ENCODE results near the gene DPM2.

DPM2 gene

DNA sequence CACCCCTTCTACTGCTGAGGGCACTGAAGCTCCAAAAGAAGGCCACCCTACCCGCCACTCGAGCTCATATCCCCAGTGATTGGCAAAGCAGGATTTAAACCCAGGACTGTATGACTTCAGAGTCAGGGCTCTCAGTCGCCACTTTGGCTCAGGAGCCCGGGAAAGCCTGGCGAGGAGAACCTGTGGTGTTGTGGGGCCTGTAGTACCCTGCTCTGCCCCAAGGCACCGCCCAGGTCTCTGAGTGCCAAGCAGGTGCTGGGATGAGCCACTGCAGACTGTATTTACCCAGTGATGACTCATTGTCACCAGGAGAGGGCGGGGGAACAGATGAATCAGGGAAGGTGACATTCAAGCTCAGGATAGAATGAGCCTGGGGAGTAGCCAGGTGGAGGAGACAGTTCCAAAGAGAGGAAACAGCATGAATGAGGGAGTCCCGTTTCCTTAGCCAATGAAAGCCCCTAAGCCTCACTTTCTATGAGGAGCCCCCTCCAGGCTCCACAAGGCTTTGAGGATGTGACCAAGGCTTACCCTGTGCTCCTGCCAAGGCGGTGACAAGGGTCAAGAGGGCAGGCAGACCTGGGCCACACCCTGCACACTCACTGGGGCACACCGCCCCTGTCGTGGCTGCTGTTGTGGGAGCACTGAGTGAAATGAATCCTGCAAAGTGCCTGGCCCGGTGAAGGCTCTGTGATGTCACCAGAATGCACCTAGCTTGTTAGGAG is 17.8 kb upstream of the DPM2 start:
- peak; percentile 59 to 67 for DNase-seq (ENCODE audit: low read depth in 2 of 2)

DNA sequence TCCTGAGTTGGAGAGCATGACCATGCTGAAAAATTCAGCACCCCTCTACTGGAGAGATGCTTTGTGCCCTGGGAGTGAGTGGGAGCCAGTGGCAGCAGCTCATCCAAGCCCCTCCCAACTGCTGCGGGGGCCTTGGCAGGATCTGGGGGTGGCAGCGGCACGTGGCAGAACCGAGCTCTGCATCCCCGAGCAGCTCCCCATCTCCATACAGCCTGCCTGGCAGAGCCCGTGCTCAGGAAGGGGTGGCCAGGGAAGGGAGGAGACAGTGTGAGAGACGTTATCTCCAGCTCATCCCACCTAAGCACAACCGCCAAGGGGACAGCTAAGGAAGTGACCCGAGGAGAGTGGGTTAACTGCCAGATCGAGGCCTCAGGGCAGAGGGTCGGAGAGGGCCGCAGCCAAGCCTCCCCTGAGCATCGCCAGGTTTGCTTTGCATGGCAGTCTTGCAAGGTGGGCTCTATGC is 17.2 kb upstream of the DPM2 start:
- no peak for DNase-seq (ENCODE audit: low read depth in 2 of 2)

DNA sequence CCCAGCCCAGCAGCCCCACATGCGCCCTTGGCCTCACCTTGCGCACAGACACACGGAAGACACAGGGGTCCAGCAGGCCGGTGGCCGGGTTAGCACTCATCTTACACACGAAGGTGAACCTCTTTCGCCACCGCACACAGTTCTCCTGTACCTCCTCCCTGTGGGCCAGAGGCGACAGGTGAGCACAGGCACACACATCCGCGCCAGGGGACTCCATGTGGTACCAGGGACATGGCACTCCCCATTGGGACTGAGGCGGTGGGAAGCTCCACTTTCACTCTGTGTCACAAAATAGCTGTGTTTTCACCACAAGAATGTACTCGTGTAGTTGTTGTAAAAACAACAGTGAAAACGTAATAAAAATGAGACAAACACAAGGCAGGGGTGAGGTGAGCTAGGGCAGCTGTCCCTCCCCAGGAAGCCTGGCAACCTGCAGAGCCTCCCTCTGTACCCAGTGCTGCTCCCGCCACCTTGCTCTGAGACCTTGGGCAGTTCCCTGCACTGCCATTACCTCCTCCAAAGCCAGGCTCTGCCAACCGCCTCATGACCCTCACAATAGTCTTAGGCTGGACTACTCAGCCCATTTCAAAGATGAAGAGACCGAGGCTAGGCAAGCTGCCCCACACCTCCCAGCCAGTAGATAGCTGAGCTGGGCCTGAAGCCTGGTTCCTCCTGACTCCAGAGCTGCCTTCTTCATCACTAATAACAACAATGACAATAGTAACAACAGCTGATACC is 16.3 kb upstream of the DPM2 start:
- DNase-seq (ENCODE audit: low read depth in 2 of 2), result no peak

DNA sequence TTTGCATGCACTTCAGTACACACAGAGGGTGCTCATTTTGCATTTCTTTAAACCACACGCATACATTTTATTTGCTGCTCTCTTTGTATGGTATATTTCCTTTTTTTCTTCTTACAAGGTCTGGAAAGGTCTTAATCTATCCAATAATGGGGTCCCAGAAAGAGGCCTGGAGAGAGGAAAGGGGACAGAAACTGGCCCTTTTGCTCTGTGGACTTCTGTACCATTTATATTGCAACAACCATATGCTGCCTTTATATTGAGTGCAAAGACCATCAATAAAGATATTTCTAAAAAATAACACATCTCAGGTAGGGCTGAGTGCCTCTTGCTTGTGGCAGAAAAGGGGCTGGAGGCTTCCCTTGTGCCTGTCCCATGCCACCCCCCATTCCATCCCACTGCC is 15.5 kb upstream of the DPM2 start:
- DNase-seq (ENCODE audit: low read depth in 2 of 2), result no peak

DNA sequence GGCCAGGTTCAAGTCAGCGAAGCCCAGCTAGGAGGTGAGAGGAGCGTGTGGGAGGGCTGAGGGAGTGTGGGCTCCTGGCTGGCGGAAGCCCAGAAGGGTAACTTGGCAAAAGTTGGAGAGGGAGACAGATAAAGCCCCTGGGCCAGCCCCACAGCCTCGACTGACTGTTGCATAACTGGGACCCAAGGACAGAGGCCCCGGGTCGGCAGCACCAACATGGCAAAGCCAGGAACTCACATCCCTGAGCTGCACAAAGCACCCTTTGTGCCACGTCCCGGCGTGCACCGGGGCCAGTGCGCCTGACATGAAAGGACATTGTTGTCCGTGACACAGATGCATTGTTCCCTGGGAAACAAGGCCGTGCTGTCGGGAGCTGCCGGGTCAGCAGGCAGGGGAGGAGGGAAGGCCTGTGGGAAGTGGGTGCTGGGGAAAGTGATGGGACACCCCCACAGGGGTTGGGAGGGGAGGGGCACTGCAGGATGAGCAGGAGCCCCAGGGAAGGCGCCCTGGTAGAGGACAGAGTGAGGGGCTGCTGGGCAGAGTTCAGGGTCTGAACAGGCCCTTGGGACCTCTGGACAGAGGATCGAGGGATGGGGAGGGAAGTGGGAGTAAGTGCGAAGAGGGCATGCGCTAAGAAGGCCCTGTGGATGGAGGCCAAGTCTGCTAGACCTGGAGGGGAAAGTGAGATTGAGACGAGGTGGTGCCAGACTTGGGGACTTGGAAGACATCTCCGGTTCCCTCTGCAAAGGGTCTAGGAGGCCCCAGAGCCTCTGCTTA is 13.0 kb upstream of the DPM2 start:
- no peak for DNase-seq (ENCODE audit: low read depth in 2 of 2)

DNA sequence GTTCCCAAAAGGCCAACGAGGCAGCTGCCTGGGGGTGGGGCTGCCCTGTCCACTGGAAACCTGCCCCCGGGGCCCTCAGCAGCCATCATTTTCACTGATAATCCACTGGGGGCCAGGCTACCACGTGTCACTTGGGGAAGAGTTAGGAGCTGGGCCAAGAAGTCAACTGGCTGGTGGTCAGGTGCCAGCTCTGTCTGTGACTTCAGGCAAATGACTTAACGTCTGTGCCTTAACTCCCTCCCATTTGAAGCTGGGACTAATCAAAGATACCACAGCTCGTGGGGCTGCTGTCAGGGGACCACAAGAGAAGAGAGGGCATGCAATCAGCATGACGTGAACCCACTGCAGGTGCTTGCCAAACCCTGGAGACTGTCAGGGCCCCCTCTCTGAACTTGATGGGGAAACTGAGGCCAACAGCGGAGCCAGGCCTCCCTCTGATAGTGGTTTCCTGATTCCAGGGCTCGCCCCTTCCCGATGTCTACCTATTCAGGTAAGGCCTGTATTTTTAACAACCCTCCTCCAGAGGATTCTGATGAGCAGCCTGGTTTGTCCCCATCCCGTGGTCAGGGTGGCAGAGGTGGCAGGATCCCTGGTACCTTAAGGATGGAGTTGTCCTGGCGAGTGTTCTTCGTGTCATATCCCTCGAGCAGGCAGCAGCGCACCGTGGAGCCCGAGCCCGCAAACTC is 12.3 kb upstream of the DPM2 start:
- no peak for DNase-seq (ENCODE audit: low read depth in 2 of 2)

DNA sequence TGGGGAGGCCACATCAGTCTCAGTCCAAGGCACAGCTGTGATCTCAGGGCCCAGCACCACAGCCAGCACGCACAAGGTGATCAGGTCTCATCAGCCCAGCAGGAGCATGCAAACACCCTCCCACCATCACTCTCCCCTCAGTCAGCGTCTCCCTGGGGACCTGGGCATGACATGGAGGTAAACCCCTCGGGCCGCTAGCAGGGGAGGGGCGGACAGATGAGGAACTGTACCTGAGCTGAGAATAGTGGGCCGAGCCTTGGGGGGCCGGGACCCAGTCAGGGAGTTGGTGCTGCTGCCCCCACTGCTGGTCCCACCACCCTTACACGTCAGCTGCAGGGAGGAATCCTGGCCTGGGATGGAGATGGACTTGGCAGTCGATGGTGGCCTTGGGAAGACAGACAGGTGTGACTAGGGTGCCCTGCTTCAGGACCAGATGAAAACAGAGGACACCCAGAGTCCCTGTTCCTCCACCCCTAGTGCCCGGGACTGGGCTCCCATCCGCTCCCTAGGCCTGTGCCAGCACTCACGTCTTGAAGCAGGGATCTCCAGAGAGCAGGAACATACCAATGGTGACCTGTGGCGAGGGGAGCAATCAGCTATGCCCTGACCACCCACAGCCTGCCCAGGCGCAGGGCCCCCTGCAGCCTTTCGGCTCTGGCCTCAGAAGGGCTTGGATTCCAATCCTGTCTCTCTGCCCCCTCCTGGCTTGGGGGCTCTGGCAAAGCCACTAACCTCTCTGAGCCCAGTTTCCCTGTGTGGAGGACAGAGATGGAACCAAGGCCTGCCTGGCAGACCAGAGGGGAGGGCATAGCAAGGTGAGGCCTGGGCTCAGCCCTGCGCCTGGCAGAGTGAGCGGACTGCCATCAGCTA is 10.4 kb upstream of the DPM2 start:
- no peak for DNase-seq (ENCODE audit: low read depth in 2 of 2)

DNA sequence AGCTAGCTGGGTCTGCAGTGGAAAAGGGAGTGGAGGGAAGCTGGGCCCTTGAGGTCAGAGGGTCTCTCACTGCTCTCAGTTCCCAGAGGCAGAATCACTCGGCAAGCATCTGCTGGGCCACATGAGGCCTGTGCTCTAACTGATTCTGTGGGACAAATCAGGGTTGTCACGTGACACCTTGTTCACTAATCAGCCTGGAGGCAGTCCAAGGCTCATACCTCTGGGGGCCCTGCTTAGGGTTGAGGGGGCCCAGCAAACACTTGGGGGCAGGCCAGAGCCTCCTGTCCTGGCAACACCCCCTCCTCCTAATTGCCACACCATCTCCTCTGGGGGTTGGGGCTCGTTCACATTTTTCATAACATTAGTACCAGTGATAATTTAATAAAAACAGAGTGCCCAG is 9.1 kb upstream of the DPM2 start:
- DNase-seq (ENCODE audit: low read depth in 2 of 2), result no peak

DNA sequence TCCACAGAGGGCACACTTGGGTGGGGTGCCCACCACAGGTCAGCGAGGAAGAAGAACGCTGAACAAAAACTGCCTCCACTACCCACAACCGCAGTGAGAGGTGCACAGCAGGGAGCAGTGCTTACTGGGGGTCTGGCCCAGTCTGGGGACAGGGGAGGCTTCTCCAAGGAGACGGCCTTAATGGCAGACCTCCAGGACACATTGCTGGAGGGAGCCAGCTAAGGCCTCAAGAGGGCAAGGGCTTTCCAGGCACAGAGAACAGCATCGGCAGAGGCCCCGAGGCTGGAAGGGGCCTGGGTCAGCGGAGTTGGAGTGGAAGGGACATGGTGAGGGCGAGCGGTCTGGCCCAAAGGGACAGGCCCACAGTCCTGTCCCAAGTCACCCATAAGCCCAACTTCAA is 8.3 kb upstream of the DPM2 start:
- DNase-seq (ENCODE audit: low read depth in 2 of 2), result no peak

DNA sequence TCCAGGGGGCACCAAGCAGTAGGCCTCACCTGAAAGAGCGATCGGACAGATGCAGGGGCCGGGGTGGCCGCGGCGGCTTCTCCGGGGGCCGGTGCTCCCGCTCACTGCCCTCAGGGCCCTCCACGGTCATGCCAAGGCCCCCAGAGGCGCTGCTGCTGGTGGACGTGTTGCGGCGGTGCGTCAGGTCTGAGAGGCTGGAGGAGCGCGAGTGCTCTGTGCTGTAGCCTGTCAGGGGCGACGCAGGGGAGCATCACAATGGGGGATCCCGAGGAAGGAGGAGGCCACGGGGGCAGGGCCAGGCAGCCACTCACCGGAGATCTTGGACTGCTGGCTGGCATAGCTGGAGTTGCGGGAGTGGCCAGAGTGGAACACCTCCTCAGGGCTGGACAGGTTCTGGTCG is 7.7 kb upstream of the DPM2 start:
- no peak for DNase-seq (ENCODE audit: low read depth in 2 of 2)

DNA sequence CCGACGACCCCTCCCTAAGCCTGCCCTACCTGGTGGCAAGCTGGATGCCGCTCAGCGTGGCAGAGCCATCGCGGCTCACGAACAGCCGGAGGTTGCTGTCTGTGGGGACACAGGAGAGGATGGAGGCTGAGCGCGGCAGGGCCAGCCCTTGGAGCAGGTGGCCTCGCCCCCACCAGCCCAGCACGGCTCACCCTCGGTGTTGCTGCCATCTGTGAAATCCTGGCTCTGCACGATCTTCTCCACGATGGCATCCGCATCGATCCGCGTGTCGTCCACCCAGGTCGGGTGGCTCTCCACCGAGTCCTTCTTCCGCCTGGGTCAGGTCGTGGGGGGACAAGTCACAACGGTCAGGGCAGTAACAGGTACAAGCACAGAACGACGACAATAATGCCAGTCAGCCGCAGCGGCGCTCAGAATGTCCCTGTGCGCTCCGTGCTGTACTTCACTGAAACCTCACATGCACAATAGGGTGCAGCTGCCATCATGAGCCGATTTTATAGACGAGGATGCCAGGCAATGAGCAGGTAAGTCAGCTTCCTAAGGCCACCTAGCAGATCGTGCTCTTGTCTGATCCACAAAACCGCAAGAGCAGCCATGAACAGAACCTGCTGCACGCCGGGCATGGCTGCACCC is 7.0 kb upstream of the DPM2 start:
- DNase-seq (ENCODE audit: low read depth in 2 of 2), result no peak

DNA sequence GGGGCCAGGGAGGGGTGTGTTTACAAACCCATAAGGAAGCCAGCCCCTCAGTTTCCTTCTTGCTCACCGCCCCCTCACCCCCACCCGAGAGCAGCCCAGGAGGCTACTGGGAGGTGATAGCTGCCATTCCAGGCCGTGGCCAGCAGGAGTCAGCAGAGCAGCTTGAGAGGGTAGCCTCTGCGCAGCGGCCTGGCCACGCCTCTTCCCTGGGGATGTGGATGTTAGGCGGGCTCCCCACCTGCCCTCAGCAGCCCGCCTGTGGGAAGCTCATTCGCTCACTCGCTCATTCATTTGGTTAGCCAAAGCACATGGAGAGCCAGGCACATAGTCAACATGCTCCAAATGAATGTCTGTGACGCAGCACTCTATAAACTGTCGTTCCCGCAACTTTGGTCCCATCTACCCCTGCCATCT is 6.1 kb upstream of the DPM2 start:
- peak in 1 of 2 donors; percentile 62 for DNase-seq (ENCODE audit: low read depth in 2 of 2)

DNA sequence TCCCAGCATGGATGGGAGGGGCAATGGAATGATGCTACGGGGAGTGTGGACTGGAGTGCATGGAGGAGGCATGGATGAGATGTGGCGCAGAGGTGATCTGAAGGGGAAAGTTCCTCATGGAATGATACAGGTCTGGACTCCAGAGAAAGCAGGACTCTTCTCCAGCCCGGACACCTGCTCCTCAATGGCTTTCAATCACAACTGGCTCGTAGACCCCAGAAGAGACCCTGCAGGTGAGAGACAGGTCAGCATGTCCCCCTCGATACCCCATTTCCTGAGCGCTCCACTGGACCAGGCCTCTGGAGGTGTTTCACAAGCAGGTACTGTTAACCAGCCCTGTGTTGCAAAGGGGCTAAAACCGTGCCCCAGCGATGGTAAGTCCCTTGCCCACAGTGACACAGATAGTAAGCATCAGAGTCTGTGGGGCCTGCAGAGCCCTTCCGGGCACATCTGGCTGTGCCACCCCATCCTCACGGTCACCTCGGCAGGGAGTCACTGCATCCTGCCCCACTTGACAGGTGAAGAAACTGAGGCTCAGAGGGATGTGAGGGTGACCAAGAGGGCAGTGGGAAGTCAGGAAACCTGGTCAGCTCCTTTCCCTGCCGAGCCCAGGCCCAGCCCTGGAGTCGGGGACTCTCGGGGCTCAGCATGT is 5.5 kb upstream of the DPM2 start:
- DNase-seq (ENCODE audit: low read depth in 2 of 2), result no peak

DNA sequence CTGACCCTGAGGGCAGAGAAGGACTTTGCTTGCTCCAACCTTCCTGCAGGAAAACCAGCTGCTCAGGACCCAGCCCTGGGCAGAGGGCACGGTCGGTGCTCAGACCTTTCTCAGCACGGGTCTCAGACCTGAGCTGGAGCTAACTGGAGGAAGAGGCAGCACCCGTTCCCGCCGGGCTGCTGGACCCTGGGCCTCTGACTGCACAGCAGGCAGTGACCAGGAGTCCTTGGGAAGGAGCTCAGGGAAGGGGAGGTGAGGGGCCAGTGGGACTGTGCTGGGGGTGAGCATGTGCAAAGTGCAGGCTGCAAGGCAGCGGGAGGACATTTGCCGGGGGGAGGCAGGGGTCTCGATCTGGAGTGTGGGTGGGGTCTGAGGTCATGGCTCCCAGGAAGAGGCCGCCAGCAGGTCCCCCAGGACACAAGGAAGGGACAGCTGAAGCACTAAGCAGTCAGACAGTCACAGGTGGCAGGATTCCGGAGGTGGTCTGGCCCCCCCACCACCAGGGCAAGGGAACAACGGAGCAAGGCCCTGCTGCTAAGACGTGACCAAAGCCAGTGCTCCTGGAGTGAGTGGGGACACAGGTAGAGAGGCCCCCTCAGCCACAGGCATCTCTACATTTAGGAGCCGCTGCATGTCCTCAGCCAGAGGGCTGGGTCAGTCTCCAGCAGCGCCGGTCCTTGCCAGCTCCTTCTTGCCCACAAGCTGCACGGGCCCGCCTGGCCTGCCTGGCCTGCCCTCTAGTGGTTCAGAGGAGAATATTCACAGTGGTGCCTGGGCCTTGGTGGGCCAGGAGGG is 4.8 kb upstream of the DPM2 start:
- DNase-seq (ENCODE audit: low read depth in 2 of 2), result no peak

DNA sequence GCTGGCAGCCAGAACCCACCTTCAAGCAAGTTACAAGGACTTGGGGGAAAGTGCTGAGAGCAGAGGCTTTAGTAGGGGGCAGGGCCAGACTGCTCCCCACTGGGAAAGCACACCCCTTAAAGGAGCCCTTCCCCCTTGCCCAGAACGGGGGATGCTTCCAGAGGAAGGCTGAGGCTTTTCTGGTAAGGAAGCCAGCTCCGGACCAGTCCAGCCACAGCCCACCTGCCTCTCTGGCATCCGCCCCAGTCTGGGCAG is 4.2 kb upstream of the DPM2 start:
- no peak for DNase-seq (ENCODE audit: low read depth in 2 of 2)

DNA sequence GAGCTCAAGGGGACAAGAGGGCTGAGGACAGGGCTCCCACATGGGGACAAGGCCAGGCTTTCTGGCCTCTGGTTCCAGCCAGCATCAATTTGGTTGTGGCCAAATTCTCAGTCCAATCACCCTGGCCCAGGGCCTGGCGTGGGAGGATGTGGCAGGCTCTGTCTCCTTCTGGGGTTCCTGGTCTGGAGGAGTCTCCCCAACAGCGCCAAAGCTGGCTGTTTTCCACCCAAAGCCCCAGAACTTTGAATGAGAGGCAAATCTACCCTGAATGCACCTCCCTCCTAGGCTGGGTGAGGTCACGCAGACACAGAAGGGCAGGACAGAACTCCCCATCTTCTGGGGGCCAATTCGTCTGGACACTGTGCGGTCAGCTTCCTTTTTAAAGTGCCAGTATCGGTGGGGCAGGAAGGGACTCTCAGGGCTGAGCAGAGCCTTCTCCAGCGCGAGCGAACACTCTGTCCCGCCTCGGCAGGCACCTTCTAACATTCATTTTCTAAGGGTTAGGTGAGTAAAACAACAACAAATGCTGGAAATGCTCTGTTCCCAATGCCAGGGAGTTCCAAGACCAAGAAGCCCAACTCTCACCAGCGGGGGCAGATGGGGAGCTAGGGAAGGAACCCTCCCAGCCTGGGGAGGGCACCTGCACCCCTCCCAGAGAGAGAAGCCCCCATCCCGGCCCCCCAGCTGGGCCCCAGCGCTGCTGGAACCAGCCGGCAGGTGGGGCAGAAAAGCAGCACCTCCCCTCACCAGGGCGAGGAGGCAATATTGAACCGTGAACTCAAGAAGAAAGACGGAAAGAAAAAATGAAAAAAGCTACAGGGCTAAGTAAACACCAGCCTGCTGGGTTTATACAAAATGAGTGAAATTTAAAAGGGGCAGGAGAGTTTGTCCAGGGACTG is 3.7 kb upstream of the DPM2 start:
- no peak for DNase-seq (ENCODE audit: low read depth in 2 of 2)

DNA sequence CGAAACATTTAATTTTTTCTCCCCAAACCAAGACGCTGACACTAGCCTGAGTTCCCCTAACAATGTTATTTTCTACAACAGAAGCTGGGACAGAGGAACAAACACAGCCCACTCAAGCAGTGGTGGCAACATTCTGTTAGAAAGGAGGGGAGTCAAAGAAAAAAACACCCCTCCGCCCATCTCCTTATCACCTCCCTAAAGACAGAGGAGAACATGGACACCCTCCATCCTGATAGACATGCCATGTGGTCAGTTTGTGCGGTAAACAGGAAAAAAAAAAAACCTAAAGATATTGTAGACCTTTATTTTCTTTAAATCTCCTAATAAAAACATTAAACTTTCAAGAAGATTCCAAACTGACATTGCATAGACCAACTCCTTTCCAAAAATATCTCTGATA is 2.9 kb upstream of the DPM2 start:
- no peak for DNase-seq (ENCODE audit: low read depth in 2 of 2)

DNA sequence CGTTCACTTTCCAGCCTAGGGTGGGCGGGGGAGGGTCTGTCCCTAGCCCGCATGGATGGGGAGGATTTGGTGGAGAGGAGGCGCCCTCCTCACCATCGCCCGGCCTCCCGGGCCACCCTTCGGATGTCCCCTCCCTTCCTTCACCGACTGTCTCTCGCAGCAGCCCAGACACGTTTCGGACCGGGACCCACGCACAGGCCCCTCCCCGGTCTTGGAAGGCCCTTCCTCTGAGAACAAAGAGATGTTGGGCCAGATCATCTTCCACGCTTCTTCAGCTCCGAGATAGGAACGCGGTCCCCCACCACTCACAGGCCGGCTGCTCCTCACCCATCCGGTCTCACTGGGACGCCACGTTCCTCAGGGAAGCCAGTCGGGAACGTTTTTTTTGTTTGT is 640 bp upstream of the DPM2 start:
- no peak for DNase-seq (ENCODE audit: low read depth in 2 of 2)

DNA sequence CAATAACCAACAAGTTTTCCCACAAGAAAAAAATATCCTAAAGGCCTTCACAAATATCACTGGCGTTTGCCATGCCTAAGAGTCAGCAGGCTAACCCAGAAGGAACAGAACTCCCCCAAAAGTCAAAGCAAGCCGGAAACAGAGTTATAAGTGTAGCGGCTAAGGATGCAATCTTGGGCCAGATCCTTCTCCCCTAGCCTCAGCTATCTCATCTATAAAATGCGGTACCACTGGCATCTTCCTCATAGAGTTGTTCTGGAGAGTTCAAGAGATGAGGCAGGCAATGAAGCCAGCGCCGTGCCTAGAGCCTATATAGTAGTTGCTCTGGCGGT is 632 bp downstream of the DPM2 start:
- no peak for DNase-seq (ENCODE audit: low read depth in 2 of 2)
